Ovary (tissue), 3 donors: ENCODE data around the gene SLCO3A1.

ENCODE experiments used
- POLR2A ChIP-seq: fragments of 450-650 bp; IDR thresholded peaks from one replicate; pipeline ENCODE4 v1.6.1; 2017; ENCODE audit warnings: antibody characterized with exemption, mild to moderate bottlenecking, moderate library complexity
- TF ChIP-seq, protein P1 (sequence below), 3 donors: fragments of 450-650 bp in 2 of 3; fragments of 200-600 bp in 1 of 3; IDR thresholded peaks; one replicate each; pipeline versions ENCODE4 v1.5.1 to v1.8.0; 2016 to 2022; ENCODE audit warnings: antibody characterized with exemption in 3 of 3, mild to moderate bottlenecking in 1 of 3
- donor health status: DM: no; HTN: no; CAD: no.

DNA sequence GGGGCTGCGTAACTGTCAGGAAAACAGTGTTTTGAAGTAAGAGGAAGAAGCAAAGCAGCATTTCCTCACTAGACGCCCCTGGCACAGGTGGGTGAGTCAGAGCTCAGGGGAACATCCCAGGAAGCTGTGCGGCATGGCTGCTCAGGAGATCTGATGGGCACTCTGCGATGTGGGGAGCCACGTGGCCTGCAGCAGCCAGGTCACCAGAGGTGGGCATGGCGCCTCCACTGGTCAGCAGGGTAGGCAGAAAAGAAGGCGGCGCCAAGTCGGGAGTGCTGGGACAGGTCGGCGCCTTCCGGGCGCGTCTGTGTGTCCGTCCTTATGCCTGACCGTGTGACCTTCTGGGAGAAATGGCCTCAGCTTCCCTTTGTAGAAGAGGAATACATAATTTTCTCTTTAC lies 290.3 kb downstream of the SLCO3A1 start:
- no peak for TF ChIP-seq POLR2A
- TF ChIP-seq, protein P1, sequence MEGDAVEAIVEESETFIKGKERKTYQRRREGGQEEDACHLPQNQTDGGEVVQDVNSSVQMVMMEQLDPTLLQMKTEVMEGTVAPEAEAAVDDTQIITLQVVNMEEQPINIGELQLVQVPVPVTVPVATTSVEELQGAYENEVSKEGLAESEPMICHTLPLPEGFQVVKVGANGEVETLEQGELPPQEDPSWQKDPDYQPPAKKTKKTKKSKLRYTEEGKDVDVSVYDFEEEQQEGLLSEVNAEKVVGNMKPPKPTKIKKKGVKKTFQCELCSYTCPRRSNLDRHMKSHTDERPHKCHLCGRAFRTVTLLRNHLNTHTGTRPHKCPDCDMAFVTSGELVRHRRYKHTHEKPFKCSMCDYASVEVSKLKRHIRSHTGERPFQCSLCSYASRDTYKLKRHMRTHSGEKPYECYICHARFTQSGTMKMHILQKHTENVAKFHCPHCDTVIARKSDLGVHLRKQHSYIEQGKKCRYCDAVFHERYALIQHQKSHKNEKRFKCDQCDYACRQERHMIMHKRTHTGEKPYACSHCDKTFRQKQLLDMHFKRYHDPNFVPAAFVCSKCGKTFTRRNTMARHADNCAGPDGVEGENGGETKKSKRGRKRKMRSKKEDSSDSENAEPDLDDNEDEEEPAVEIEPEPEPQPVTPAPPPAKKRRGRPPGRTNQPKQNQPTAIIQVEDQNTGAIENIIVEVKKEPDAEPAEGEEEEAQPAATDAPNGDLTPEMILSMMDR (IDR thresholded peaks at IDR 0.05): no peak
